GM12872 (cell line): ENCODE results near the gene TP53.

ENCODE experiments used
- TF ChIP-seq, protein P1 (sequence below): IDR thresholded peaks from 3 replicates; pipeline ENCODE4 v1.5.1; 2011; ENCODE audit warnings: low read depth, mild to moderate bottlenecking, low read length, moderate library complexity; ENCODE audit not compliant: insufficient read depth

Gene TP53

DNA sequence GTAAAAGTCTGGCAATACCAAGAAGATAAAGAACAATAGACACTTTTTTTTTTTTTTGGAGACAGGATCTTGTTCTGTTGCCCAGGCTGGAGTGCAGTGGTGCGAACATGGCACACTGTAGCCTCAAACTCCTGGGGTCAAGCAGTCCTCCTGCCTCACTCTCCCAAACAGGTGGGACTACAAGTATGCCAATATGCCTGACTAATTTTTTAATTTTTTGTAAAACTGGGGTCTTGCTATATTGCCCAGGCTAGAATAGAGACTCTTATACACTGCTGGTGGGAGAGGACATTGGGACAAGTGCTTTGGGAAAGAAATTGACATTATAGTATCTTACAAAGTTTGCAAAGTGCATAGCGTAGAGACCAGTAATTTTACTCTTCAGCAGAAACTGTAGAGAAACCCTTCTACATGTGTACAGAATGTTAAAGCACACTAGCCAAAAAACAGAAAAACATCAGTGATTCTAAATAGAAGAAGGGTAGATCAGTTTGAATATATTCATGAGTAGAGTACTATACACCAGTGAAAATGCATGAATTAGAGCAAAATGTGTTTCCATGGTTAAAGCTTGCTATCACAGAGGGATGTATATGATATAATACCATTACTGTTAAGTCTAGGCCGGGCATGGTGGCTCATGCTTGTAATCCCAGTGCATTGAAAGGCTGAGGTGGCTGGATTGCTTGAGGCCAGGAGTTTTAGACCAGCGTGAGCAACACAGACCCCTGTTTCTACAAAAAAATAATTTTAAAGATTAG, 10.7 kb upstream of the TP53 start:
- TF ChIP-seq, protein P1, sequence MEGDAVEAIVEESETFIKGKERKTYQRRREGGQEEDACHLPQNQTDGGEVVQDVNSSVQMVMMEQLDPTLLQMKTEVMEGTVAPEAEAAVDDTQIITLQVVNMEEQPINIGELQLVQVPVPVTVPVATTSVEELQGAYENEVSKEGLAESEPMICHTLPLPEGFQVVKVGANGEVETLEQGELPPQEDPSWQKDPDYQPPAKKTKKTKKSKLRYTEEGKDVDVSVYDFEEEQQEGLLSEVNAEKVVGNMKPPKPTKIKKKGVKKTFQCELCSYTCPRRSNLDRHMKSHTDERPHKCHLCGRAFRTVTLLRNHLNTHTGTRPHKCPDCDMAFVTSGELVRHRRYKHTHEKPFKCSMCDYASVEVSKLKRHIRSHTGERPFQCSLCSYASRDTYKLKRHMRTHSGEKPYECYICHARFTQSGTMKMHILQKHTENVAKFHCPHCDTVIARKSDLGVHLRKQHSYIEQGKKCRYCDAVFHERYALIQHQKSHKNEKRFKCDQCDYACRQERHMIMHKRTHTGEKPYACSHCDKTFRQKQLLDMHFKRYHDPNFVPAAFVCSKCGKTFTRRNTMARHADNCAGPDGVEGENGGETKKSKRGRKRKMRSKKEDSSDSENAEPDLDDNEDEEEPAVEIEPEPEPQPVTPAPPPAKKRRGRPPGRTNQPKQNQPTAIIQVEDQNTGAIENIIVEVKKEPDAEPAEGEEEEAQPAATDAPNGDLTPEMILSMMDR = no peak

DNA sequence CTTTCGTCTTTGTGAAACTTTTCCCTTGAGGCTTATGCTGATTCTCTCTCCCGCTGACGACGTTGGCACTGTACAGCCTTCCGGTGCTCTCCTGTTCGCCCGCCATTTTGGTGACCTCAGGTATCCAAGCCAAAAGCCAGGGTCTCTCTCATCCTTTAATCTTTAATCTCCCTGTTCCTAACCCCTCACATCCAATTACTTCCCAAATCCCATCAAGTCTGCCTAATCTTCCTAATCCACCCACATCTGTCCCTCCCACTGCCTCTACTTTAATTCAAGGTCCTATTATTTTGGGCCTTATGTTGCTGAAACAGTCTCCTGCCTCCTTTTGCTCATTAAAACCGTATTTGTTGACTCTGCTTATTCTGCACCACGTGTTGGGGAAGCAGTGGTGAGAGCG, 8.3 kb upstream of the TP53 start:
- TF ChIP-seq, protein P1 = no peak

DNA sequence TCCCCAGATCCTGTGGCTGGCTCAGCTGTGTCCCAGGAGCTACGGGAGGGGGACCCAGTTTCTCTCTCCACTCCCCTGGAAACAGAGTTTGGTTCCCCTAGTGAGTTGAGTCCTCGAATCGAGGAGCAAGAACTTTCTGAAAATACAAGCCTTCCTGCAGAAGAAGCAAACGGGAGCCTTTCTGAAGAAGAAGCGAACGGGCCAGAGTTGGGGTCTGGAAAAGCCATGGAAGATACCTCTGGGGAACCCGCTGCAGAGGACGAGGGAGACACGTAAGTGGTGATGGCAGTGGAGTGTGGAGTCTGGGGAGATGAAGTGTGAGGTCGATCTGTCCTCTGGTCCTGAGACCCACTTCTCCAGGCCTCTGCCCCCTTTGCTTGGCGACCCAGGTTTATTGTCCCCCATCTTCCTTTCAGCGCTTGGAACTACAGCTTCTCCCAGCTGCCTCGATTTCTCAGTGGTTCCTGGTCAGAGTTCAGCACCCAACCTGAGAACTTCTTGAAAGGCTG, 1.6 kb upstream of the TP53 start:
- TF ChIP-seq, protein P1 = no peak

DNA sequence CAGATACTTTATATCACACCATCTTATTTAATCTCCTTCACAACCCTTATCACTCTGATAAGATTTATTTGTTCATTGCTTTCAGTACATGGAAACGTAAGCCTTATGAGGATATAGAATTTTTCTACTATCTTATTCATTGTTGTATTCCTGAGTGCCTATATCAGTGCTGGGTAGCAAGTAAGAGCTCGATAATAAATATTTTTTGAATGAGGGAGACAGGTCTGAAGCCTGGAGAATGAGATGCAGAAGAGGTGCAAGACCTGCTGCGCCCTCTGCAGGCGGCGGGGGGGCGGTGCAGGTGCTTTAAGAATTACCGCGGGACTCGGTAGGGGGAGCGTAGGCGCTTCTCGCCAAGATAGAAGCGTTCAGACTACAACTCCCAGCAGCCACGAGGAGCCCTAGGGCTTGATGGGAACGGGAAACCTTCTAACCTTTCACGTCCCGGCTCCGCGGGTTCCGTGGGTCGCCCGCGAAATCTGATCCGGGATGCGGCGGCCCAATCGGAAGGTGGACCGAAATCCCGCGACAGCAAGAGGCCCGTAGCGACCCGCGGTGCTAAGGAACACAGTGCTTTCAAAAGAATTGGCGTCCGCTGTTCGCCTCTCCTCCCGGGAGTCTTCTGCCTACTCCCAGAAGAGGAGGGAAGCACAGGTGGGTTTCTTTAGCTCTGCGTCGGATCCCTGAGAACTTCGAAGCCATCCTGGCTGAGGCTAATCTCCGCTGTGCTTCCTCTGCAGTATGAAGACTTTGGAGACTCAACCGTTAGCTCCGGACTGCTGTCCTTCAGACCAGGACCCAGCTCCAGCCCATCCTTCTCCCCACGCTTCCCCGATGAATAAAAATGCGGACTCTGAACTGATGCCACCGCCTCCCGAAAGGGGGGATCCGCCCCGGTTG, 868 bp upstream of the TP53 start, which contains the start of gene WRAP53:
TSS of gene WRAP53 (plus strand) at position 570 of the 900 bp plus-strand sequence. CDS start at position 742, 172 bp downstream.
- TF ChIP-seq, protein P1 = peak; percentile 87

DNA sequence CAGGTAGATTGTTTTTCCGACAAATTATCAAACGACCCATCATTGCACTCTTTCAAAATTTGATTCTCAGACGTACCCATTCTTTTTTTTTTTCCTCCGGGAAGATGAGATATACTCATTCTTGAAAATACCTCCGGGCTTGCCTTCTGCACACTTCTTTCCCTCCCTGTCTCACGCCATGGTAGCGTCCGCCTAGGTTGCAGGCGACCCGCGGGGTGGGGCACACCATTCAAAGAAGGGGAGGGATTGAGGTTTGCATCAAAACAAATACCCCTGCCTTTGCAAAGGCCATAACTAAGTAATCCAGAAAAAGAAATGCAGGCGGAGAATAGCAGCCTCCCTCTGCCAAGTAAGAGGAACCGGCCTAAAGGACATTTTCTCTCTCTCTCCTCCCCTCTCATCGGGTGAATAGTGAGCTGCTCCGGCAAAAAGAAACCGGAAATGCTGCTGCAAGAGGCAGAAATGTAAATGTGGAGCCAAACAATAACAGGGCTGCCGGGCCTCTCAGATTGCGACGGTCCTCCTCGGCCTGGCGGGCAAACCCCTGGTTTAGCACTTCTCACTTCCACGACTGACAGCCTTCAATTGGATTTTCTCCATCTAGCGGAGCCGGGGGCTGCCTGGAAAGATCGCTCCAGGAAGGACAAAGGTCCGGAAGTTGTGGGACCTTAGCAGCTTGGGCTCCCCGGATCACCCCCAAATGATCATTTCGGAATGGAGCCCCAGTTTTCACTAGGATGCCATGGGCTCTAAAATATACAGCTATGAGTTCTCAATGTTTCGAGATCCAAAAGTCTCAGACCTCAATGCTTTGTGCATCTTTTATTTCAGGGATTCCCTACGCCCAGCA, 843 bp downstream of the TP53 start:
- TF ChIP-seq, protein P1 = no peak

DNA sequence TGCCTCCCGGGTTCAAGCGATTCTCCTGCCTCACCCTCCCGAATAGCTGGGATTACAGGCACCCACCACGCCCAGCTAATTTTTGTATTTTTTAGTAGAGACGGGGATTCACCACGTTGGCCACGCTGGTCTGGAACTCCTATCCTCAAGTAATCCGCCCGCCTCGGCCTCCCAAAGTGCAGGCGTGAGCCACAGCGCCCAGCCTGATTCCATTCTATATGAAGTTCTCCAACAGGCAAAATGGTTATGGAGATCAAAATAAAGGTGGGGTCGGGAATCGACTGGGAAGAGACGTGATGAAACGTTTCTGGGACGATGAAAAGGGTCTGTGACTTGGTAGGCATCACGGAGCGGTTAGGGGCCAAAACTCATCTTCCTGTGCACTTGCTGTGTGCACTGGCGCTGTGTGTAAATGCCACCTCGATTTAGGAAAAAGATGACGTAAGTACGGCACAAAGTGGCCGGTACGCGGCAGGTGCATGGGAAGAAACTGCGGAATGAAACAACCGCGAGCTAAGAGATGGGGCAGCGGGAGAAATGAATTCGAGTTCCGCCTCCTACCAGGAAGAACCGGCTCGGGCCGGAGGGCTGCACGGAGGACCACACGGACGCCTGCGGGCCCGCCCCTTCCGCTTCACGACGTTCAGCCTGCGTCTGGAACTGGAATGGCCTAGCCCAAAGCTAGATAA, 1.6 kb downstream of the TP53 start:
- TF ChIP-seq, protein P1 = no peak
